Kidney (tissue), 14 donors: Measurements from ENCODE around the gene NDE1. TPM values are rescaled to one million over a fixed set of nuclear protein-coding genes. Genes with fewer than 3 reads are reported as not detected.

ENCODE experiments used
- DNase-seq, 5 donors: peaks; one replicate each; pipeline ENCODE4 v3.0.0-alpha.2; 2013 to 2020
- FAIRE-seq: peaks from 2 replicates; lab custom pipeline; 2012; peaks lifted over from hg19 to GRCh38; lab: Jason Lieb, UNC
- H3K27ac ChIP-seq, 2 donors: one replicate each; pipeline ENCODE4 v1.7.0; 2013; ENCODE audit warnings: low read depth in 2 of 2, low read length in 2 of 2, inconsistent platforms in 1 of 2
- H3K27me3 ChIP-seq: one replicate; pipeline ENCODE4 v1.7.1; 2013; ENCODE audit warnings: low read length, inconsistent platforms; ENCODE audit not compliant: control insufficient read depth, insufficient read depth
- H3K36me3 ChIP-seq, 3 donors: one replicate each; pipeline versions ENCODE4 v1.7.0 to v1.7.1; 2013; ENCODE audit warnings: low read length in 3 of 3, control low read depth in 1 of 3, inconsistent platforms in 1 of 3; ENCODE audit not compliant: insufficient read depth in 3 of 3, control insufficient read depth in 2 of 3
- H3K4me1 ChIP-seq, 3 donors: one replicate each; pipeline versions ENCODE4 v1.7.0 to v1.7.1; 2013; ENCODE audit warnings: low read length in 3 of 3, inconsistent platforms in 1 of 3, low read depth in 1 of 3; ENCODE audit not compliant: control insufficient read depth in 2 of 3, insufficient read depth in 2 of 3
- H3K4me3 ChIP-seq, 3 donors: one replicate each; pipeline versions ENCODE4 v1.7.0 to v1.8.1; 2013; ENCODE audit warnings: low read length in 3 of 3, control low read depth in 1 of 3, inconsistent platforms in 1 of 3
- H3K9ac ChIP-seq, 3 donors: one replicate each; pipeline versions ENCODE4 v1.7.0 to v1.7.1; 2013; ENCODE audit warnings: low read length in 3 of 3, control low read depth in 1 of 3, inconsistent platforms in 1 of 3
- H3K9me3 ChIP-seq, 3 donors: one replicate each; pipeline versions ENCODE4 v1.7.0 to v1.7.1; 2013; ENCODE audit warnings: low read length in 3 of 3, control low read depth in 1 of 3, inconsistent platforms in 1 of 3; ENCODE audit not compliant: control insufficient read depth in 2 of 3, insufficient read depth in 1 of 3
- intact Hi-C: fragments of 100-400 bp; cut with DNase I; formaldehyde crosslinking; loops from one replicate; pipeline ENCODE4 v1.11.1; 2022
- polyA plus RNA-seq: library from polyadenylated mRNA; stranded (reverse); fragments of 350-450 nt; fragmentation: Illumina TruSeq; extraction: RNeasy Lipid Tissue Mini Kit (QIAGEN cat#74804); gene quantifications from one replicate; pipeline ENCODE4 v1.2.3, GENCODE V29; 2014; ENCODE audit warnings: low read depth, low replicate concordance; ENCODE audit not compliant: insufficient read depth
- total RNA-seq: library from RNA; stranded (reverse); fragmentation: NEBNext Ultra II Directional; extraction: Animal tissue kit (Norgen Biotek cat#: 25700); gene quantifications from one replicate; pipeline ENCODE4 v1.2.1, GENCODE V29; 2021
- TF ChIP-seq, protein P1 (sequence below): IDR thresholded peaks from 3 replicates; pipeline ENCODE4 v1.5.1; 2012; ENCODE audit warnings: mild to moderate bottlenecking, moderate library complexity, borderline replicate concordance; ENCODE audit not compliant: insufficient read depth; ENCODE audit errors: extremely low read depth
- donor health status: control.
- donor health status: control.
- donor health status: control.
- donor health status: control.
- donor health status: control.
- donor health status: DM: yes; HTN: yes; CAD: no.
- donor health status: Normal renal cell carcinoma (clear cell type).

NDE1 gene
- total and polyA plus RNA-seq, 2 donors from 2014 or later: 4.6 to 31.7 TPM

DNA sequence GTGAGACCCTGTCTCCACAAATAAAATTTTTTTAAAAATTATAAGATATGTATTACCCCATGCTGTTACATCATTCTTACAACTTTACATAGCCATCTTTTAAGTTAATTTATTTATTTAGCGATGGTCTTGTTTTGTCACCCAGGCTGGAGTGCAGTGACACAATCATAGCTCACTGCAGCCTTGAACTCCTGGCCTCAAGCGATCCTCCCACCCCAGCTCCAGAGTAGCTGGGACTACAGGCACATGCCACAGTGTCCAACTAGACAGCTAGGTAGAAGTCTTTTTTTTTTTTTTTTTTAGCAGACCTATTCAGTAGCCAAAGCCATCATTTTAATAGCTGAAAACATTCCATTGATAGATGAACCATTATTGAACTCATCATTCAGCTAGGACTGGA is 92.7 kb downstream of the NDE1 start:
- Histone ChIP-seq H3K27me3 (no peaks in the 10 kb centered on the region), H3K4me3 (no peak overlapping the region), H3K9ac (no peak overlapping the region), H3K27ac (no peak overlapping the region), H3K4me1 (no peaks in the 10 kb centered on the region), H3K9me3 (peaks cover 0 to 5% (median 0%) of the 10 kb centered on the region in 3 donors), H3K36me3 (no peaks in the 10 kb centered on the region)
- TF ChIP-seq, protein P1, sequence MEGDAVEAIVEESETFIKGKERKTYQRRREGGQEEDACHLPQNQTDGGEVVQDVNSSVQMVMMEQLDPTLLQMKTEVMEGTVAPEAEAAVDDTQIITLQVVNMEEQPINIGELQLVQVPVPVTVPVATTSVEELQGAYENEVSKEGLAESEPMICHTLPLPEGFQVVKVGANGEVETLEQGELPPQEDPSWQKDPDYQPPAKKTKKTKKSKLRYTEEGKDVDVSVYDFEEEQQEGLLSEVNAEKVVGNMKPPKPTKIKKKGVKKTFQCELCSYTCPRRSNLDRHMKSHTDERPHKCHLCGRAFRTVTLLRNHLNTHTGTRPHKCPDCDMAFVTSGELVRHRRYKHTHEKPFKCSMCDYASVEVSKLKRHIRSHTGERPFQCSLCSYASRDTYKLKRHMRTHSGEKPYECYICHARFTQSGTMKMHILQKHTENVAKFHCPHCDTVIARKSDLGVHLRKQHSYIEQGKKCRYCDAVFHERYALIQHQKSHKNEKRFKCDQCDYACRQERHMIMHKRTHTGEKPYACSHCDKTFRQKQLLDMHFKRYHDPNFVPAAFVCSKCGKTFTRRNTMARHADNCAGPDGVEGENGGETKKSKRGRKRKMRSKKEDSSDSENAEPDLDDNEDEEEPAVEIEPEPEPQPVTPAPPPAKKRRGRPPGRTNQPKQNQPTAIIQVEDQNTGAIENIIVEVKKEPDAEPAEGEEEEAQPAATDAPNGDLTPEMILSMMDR: no peak
- no peak for DNase-seq
- no peak for FAIRE-seq
- intact Hi-C loops: no loop called here

DNA sequence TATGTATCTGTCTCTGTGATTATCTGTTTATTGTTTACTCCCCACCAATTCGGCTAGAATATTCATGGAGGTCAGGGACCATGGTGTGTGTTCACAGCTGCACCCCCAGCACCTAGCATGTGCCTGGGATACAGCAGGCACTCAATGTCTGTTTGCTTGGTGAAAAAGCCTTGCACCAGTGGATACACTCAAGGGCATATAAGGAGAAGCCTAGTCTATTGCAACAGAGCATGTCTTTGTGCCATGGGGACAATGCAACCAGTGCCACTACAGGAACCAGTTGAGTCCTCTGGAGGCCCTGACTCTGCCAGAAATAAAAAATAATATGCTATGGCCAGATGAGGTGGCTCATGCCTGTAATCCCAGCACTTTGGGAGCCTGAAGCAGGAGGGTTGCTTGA is 93.6 kb downstream of the NDE1 start:
- DNase-seq: no peak

DNA sequence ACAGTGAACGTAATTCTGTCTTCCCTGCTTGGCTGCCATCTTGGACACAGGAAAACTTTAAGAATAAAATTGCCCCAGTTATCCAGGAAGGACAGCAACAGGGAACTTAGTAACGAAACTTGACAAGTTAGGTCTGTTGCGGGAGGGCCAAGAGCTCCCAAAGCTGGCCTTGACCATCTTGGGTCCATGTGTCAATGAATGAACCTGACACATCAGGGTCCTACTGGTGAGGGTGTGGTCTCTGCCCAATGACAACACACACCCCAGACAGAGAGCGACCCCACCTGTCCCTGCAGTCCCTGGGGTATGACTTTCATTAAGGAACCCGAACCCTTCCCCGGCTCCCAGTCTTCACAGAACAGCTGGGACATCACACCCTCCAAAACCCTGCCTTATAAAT is 96.3 kb downstream of the NDE1 start:
- TF ChIP-seq, protein P1: no peak
- no peaks in the 10 kb centered on the region for H3K36me3 ChIP-seq

More for the DNA sequence above, 93.6 kb downstream of the NDE1 start:
- H3K27ac ChIP-seq: no peak overlapping the region
- intact Hi-C loops: no loop called here
- TF ChIP-seq, protein P1: no peak
- FAIRE-seq: no peak
- no peak overlapping the region for H3K9ac ChIP-seq
- H3K9me3 ChIP-seq: peaks cover 0 to 5% (median 0%) of the 10 kb centered on the region in 3 donors
- H3K4me3 ChIP-seq: no peak overlapping the region
- no peaks in the 10 kb centered on the region for H3K4me1 ChIP-seq
- no peaks in the 10 kb centered on the region for H3K27me3 ChIP-seq
- no peaks in the 10 kb centered on the region for H3K36me3 ChIP-seq

DNA sequence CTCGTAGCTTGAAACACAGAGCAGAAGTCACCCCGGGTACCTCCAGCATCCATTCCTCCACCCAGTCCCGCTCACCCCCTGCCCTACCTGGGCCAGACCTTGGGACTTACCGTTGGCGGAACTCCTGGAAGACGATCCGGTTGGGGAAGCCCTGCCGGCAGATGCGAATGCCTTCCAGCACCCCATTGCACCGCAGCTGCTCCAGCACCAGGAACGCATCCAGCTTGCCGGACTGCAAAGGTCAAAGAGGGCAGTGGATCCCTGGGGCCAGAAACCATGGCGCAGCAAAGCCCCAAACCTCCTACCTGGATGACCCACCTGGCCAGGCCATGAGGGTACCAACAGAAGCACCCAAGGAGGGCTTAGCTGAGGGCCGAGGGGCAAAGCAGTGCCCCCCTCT is 97.9 kb downstream of the NDE1 start:
- TF ChIP-seq, protein P1: no peak
- no peak overlapping the region for H3K4me3 ChIP-seq
- H3K36me3 ChIP-seq: no peaks in the 10 kb centered on the region
- intact Hi-C loops: no loop called here
- no peak overlapping the region for H3K27ac ChIP-seq
- FAIRE-seq: no peak
- no peaks in the 10 kb centered on the region for H3K27me3 ChIP-seq
- no peaks in the 10 kb centered on the region for H3K9me3 ChIP-seq
- no peak overlapping the region for H3K9ac ChIP-seq
- H3K4me1 ChIP-seq: no peaks in the 10 kb centered on the region
- DNase-seq: no peak

More for the DNA sequence above, 96.3 kb downstream of the NDE1 start:
- FAIRE-seq: no peak
- H3K27me3 ChIP-seq: no peaks in the 10 kb centered on the region
- no peaks in the 10 kb centered on the region for H3K9me3 ChIP-seq
- intact Hi-C loops: no loop called here
- no peak overlapping the region for H3K4me3 ChIP-seq
- H3K4me1 ChIP-seq: no peaks in the 10 kb centered on the region
- H3K9ac ChIP-seq: no peak overlapping the region
- no peak for DNase-seq
- H3K27ac ChIP-seq: no peak overlapping the region
